GM10266 (cell line): ENCODE measurements around the gene MIS18A.

Experiments
- DNase-seq: peaks from one replicate; pipeline ENCODE4 v3.0.0; 2012; ENCODE audit errors: extremely low spot score
- CTCF ChIP-seq: IDR thresholded peaks from 2 replicates; pipeline ENCODE4 v1.5.1; 2012; ENCODE audit warnings: mild to moderate bottlenecking, low read depth; ENCODE audit not compliant: control insufficient read depth, insufficient read depth; ENCODE audit errors: missing control alignments

Gene MIS18A

DNA sequence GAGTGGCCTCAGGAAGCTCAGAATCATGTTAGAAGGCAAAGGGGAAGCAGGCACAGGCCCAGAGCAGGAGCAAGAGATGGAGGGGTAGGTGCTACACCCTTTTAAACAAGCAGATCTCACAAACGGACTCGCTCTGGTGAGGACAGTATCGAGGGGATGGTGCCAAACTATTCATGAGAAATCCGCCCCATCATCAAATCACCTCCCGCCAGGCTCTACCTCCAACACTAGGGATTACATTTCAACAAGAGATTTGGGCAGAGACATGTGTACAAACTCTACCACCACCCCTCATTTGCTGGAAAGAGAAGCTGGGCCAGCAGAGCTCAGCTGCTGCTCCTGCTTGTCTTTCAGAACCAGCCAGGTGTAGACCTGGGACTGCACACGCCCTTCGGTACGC lies 32.9 kb downstream of the MIS18A start:
- DNase-seq, result no peak
- no peak for TF ChIP-seq CTCF

GRCh38 chr21:32240851-32241687 lies 37.8 kb downstream of the MIS18A start:
- TF ChIP-seq CTCF, result no peak
- no peak for DNase-seq

DNA sequence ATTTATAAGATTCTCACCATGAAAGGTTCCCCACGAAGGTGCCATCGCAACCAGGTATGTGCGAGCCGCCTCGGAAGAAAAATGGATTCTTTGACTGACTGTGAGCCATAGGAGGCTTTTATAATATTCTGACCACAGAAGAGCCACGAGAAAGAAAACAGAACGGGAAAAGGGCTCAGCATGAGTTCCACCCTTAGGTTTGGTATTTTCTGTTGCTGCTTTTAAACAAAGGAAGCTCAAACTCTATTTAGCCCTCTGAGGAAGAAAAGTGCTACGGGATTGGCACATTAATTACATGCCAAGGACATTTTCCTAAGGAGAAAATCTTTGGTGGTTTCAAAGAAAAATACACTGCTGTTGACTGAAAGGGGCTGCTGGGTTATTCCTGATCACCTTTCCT lies 39.3 kb downstream of the MIS18A start:
- TF ChIP-seq CTCF, result no peak

DNA sequence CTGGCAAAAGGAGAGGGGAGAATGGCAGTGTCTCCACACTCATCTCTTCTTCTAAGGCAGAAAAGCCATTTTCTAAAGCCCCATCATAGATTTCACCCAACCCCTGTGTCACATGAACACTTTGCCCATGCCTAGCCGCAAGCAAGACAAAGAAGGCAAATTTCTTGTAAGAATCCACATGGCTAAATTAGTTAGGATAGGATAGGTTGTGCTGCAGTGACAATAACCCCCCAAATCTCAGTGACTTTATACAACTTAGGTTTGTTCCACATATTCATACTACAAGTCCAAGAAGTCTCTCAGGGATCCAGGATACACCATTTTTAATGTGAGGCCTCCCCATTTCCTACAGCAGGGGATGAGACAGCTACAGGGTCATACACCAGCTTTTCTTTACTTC lies 40.8 kb downstream of the MIS18A start:
- DNase-seq, result no peak

More for the DNA sequence above, 39.3 kb downstream of the MIS18A start:
- no peak for DNase-seq

DNA sequence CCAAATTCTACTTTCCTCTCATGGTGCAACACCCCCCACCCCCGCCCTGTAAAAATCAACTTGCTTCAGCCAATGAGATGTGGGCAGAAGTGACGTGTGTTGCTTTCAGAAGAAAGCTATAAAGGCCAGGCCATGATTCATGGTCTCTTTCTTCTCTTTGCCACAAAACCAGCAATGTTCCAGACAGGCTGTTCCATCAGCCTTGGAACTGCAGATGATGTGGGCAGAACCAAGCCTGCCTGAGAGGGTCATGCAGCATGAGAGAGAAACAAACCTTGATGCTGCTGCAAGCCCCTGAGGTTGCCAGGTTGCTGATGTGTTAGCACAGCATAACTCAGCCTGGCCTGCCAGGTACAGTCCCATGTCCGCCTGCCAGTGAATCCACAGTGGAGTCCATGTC lies 41.8 kb downstream of the MIS18A start:
- no peak for TF ChIP-seq CTCF

More for the DNA sequence above, 40.8 kb downstream of the MIS18A start:
- TF ChIP-seq CTCF, result no peak

GRCh38 chr21:32233722-32234301 lies 45.0 kb downstream of the MIS18A start:
- TF ChIP-seq CTCF, result no peak
- no peak for DNase-seq

More for the DNA sequence above, 41.8 kb downstream of the MIS18A start:
- DNase-seq, result no peak

DNA sequence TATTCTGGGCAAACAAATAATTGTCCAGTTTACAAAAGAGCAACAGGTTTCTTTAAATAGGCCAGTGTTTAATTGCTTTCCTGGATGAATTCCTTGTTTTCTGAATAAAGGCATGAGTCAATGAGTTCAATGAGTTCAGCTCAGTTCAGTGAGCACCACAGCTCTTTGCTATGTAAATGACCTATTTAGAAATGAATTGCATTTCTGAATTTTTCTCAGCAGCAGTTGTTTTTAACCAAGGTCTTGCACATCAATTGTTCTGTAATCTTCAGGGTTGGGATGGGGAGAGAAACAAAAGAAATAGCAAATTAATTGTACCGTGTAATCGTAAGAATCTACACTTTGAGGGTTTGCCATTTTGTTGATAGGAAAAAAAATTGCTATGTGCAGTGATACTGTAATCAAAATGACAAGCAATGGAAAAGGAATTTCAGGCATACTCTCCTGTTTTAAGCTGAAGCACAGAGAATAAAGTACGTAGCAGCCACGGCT lies 45.7 kb downstream of the MIS18A start:
- no peak for DNase-seq
- no peak for TF ChIP-seq CTCF
